Activated CD4-positive, alpha-beta T cell treated with anti-CD3 and anti-CD28 coated beads, Interleukin-2, amount 50 U/mL, for 48 hours (primary cell): ENCODE data around the gene KCNQ2.
A peak's percentile ranks its signal among the peaks of the same experiment; 100 is the strongest.

Experiments
- DNase-seq, 2 experiments: peaks; one replicate each; pipeline ENCODE4 v3.0.0-alpha.2; 2020

Gene KCNQ2

GRCh38 chr20:63451821-63452220 is 20.6 kb downstream of the KCNQ2 start:
- no peak for DNase-seq

- no peak for DNase-seq
These were observed 22.4 kb downstream of the KCNQ2 start for GRCh38 chr20:63449796-63450730.

- no peak for DNase-seq
These were observed 23.4 kb downstream of the KCNQ2 start for GRCh38 chr20:63449025-63449424.

GRCh38 chr20:63448031-63448430 is 24.4 kb downstream of the KCNQ2 start:
- DNase-seq, result no peak

- no peak for DNase-seq
These were observed 25.1 kb downstream of the KCNQ2 start for GRCh38 chr20:63447320-63447719.

GRCh38 chr20:63446216-63447024 is 26.0 kb downstream of the KCNQ2 start:
- no peak for DNase-seq

GRCh38 chr20:63445075-63445734 is 27.2 kb downstream of the KCNQ2 start:
- DNase-seq, result no peak

GRCh38 chr20:63444548-63444947 is 27.9 kb downstream of the KCNQ2 start:
- DNase-seq, result no peak

- DNase-seq, result no peak
These were observed 28.7 kb downstream of the KCNQ2 start for GRCh38 chr20:63443606-63444395.

- DNase-seq, result peak; percentile 73 to 79
These were observed 30.4 kb downstream of the KCNQ2 start for GRCh38 chr20:63442100-63442493.

- DNase-seq, result peak; percentile 43 to 58
These were observed 31.0 kb downstream of the KCNQ2 start for GRCh38 chr20:63441136-63442099.

- DNase-seq, result no peak
These were observed 32.0 kb downstream of the KCNQ2 start for GRCh38 chr20:63440366-63440955.

GRCh38 chr20:63439866-63440265 is 32.6 kb downstream of the KCNQ2 start:
- DNase-seq, result no peak

- DNase-seq, result no peak
These were observed 34.3 kb downstream of the KCNQ2 start for GRCh38 chr20:63438121-63438520.

- DNase-seq, result no peak
These were observed 36.9 kb downstream of the KCNQ2 start for GRCh38 chr20:63435552-63435951.

- peak; percentile 81 to 86 for DNase-seq
These were observed 37.7 kb downstream of the KCNQ2 start for GRCh38 chr20:63434599-63435378.

- DNase-seq, result no peak
These were observed 38.5 kb downstream of the KCNQ2 start for GRCh38 chr20:63433756-63434531.

GRCh38 chr20:63433351-63433750 is 39.1 kb downstream of the KCNQ2 start:
- no peak for DNase-seq
